GM19240 (cell line): ENCODE results near the gene MGAT3.

Source experiments
- DNase-seq: peaks from one replicate; pipeline ENCODE4 v3.0.0; 2011; ENCODE audit warnings: low spot score; ENCODE audit not compliant: insufficient read length

MGAT3 gene

DNA sequence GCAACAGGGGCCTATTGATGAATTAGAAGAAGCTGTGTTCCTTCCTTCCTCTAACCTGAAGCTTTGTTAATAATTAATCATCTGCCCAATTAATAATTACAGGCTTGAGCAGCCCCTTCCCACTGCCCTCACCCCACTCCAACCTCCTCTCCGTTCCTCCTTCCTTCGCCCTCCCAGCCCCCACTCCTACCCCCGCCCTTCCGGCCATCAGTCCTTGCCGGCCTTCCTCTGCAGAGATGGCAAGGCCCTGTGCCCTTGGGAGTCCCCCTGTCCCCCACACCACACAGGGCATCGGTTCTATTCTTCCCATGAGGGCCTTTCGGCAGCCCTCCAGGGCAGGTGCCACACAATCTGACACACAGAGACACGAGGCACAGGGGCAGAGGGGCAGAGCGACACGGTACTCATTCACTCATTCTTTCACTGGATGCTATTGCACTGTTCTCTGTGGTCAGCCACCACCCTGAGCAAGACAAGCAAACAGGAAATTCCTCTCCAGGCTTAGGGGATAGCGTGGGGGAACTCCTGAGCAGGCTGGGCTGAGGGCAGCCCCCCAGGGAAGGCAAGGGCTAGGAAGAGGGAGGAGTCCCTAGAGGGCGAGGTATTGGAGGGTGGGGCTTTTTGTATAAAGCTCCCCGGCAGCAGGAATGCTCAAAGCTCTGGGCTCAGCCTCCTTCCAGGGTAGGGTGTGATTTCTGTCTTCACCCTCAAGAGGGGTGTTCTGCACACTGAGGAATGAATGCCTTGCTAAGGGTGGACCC, 14.7 kb downstream of the MGAT3 start:
- peak; percentile 49 for DNase-seq

GRCh38 chr22:39472570-39473556, 16.1 kb downstream of the MGAT3 start:
- no peak for DNase-seq

DNA sequence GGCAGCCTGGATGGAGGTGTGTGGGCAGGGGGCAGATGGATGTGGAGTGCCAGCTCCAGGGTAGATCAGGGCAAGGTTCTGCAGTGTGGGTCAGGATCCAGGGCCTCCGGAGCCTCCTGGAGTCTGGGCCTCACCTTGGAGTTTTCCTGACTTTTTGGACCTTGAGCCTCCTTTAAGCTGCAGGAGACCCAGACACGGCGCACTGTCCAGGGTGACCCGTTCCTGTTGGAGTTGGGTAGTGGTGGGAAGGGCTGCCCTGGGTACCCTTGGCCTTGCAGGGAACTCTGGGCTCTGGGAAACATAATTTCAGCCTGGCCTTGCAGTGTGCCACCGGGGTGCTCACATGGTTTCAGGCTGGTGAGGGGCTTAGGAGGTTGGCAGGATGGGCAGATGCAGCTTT, 17.0 kb downstream of the MGAT3 start:
- no peak for DNase-seq

DNA sequence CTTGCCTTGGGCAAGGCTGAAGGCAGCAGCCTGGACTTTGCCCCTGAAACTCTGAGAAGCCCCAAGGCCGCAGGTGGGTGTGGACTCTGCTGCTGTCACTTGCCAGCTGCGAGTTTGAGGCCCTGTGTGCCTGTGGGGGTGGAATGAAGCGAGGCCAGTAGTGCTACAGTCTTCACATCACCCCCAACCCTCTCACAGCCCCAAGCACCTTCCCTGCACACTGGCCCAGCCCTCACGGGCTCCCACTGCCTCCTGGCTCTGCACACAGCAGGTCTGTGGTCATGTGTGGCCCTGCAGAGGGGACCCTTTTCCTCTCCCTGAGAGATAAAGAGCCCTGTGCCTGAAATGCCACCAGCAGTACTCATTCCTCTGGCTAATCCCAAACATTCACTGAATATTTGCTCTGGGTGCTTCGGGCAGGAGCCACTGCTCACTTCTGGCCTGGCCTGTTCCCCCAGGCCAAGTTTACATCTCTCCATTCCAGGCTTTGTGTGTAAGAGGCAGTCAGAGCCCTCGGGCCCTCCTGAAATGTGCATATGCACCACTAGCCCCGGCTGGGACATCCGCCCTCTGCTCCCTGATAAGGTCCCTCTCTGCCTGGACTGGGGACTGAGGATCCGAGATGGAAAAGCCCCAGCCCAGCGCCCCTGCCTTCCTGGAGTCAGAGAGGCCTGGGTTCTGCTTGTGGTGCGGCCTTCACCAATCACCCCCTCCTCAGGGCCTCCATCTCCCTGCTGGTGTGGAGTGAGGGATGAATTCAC, 17.7 kb downstream of the MGAT3 start:
- DNase-seq, result no peak

GRCh38 chr22:39475337-39475736, 18.5 kb downstream of the MGAT3 start:
- DNase-seq, result no peak

DNA sequence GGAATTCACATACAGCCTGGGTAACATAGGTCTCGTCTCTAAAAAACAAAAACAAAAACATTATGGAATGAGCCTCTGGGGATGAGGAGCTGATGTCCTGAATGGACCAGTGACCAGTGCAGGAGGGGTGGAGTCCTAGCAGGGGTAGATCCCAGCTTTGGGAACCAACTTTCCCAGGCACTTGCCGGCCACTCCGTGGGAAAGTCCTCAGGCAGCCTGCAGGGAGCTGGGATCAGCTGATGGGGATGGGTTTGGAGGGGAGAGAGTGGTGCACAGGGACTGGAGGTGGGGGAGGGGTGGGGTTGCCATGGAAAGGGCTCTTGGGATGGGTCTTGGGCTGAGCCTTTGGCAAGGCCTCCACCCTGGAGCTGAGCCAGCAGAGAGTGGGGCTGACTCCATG, 19.1 kb downstream of the MGAT3 start:
- no peak for DNase-seq

GRCh38 chr22:39476664-39477063, 19.9 kb downstream of the MGAT3 start:
- DNase-seq, result no peak

- DNase-seq, result no peak
Measured at GRCh38 chr22:39477542-39477941, 20.7 kb downstream of the MGAT3 start.

DNA sequence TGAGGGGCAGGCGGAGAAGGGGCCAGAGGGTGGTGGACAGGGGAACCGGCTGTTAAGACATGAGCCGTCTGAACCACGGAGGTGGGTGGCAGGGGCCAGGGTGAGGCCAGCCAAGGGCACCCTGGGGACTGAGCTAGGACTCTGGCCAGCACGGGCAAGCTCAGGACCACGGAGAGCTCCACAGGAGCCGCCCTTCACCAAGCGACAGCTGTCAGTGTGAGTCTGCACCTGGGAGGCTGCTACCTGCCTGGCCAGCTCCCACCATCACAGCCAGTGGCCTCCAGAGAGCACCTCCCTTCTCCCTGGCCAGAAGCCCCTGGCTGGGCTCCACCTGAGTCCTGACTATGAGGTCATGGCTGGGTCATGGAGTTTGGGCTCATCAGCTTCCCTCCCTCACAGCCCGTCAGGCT, 21.6 kb downstream of the MGAT3 start:
- DNase-seq, result no peak

DNA sequence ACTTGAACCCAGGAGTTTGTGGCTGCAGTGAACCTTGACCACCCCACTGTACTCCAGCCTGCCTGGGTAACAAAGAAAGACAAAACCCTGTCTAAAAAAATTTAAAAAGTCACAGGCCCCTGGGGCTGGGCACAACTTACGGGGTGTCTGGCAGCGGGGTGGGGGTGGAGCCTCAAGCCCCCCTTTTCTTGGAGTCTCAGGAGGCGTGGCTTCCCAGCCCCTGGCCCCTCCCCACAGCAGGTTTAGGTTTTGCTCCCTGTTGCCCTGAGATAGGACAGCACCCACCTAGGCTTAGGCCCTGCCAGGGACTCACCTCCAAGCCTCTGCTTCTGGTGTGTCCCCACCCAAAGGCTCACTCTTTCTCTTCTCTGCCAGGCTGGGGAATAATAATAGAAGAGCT, 22.4 kb downstream of the MGAT3 start:
- no peak for DNase-seq

DNA sequence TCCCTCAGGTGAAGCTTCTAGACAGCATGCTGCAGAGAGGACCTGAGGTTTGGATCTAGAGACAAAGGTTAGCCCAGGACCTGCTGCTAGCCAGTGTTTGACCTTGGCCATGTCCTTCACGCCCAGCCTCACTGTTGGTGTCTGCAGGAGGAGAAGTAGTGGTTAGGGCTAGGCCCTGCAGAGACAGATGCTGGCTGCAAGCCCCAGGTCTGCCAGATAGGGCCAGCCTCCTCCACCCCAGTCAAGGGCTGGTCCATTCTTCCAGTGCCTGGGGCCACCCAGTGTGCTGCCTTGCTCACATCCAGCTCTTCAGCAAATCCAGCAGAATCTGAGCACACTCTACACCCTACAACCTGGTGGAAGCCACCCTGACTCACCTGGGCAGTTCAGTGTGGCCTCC, 23.7 kb downstream of the MGAT3 start:
- DNase-seq, result no peak

DNA sequence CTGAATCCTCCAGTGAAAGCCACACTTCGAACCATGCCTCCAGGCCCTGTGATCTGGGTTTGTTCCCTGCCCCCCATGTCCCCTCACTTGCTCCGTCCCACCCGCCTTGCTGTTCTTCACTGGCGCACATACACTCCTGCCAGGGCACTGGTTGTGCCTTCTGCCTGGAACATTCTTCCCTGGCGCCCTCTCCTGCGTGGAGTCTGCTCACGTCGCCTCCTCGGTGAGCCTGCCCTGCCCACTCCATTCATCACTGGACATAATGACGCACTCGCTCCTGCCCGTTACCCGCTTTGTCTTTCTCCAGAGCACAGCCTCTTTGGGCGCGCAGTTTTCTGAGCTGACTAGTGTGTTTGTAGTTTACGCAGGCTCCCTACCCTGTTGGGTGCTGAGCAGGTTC, 24.2 kb downstream of the MGAT3 start:
- DNase-seq, result no peak

DNA sequence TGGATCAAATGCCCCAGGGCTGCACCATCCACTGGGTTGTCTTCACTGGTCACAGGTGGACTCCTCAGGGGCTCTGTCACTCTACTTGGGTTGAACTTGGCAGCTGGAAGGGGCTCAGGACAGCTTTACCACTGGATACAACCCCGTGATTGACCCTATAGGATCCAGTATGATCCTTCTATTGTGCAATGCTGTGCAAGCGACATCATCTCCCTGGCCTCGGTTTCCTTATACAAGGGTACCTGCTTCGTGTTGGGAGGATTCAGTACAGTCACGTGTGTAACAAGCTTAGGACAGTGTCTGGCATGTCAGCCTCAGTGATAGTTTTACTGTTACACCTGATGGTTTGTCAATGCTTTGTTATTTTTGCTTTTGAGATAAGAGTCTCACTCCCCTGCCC, 24.8 kb downstream of the MGAT3 start:
- no peak for DNase-seq

GRCh38 chr22:39482768-39483167, 26.0 kb downstream of the MGAT3 start:
- no peak for DNase-seq

DNA sequence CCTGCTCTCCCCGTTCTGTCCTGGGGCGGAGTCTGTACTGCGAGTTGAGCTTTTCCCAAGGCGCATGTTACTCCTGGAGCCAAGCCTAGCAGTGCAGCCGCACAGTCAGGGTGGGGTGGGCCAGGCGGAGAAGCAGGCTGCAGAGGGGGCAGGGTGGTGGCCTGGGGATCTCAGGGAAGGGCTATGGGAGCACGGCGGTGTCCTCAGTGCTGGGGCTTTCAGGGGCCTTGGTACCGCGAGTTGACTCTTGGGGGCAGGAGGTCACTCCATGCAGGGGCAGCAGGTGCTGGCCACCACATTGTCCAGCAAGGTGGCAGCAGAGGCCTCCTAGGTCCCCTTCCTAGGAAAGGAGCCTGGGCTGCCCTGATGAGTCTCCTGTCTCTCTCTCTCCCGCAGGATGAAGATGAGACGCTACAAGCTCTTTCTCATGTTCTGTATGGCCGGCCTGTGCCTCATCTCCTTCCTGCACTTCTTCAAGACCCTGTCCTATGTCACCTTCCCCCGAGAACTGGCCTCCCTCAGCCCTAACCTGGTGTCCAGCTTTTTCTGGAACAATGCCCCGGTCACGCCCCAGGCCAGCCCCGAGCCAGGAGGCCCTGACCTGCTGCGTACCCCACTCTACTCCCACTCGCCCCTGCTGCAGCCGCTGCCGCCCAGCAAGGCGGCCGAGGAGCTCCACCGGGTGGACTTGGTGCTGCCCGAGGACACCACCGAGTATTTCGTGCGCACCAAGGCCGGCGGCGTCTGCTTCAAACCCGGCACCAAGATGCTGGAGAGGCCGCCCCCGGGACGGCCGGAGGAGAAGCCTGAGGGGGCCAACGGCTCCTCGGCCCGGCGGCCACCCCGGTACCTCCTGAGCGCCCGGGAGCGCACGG, 30.4 kb downstream of the MGAT3 start:
- DNase-seq, result no peak

DNA sequence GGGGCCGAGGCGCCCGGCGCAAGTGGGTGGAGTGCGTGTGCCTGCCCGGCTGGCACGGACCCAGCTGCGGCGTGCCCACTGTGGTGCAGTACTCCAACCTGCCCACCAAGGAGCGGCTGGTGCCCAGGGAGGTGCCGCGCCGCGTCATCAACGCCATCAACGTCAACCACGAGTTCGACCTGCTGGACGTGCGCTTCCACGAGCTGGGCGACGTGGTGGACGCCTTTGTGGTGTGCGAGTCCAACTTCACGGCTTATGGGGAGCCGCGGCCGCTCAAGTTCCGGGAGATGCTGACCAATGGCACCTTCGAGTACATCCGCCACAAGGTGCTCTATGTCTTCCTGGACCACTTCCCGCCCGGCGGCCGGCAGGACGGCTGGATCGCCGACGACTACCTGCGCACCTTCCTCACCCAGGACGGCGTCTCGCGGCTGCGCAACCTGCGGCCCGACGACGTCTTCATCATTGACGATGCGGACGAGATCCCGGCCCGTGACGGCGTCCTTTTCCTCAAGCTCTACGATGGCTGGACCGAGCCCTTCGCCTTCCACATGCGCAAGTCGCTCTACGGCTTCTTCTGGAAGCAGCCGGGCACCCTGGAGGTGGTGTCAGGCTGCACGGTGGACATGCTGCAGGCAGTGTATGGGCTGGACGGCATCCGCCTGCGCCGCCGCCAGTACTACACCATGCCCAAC, 31.2 kb downstream of the MGAT3 start:
- DNase-seq, result no peak

DNA sequence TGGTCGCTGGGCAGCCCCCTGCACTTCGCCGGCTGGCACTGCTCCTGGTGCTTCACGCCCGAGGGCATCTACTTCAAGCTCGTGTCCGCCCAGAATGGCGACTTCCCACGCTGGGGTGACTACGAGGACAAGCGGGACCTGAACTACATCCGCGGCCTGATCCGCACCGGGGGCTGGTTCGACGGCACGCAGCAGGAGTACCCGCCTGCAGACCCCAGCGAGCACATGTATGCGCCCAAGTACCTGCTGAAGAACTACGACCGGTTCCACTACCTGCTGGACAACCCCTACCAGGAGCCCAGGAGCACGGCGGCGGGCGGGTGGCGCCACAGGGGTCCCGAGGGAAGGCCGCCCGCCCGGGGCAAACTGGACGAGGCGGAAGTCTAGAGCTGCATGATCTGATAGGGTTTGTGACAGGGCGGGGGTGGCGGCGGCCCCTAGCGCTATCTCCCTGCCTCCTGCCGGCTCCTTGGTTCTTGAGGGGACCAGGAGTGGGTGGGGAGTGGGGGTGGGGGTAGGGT, 31.8 kb downstream of the MGAT3 start:
- no peak for DNase-seq

DNA sequence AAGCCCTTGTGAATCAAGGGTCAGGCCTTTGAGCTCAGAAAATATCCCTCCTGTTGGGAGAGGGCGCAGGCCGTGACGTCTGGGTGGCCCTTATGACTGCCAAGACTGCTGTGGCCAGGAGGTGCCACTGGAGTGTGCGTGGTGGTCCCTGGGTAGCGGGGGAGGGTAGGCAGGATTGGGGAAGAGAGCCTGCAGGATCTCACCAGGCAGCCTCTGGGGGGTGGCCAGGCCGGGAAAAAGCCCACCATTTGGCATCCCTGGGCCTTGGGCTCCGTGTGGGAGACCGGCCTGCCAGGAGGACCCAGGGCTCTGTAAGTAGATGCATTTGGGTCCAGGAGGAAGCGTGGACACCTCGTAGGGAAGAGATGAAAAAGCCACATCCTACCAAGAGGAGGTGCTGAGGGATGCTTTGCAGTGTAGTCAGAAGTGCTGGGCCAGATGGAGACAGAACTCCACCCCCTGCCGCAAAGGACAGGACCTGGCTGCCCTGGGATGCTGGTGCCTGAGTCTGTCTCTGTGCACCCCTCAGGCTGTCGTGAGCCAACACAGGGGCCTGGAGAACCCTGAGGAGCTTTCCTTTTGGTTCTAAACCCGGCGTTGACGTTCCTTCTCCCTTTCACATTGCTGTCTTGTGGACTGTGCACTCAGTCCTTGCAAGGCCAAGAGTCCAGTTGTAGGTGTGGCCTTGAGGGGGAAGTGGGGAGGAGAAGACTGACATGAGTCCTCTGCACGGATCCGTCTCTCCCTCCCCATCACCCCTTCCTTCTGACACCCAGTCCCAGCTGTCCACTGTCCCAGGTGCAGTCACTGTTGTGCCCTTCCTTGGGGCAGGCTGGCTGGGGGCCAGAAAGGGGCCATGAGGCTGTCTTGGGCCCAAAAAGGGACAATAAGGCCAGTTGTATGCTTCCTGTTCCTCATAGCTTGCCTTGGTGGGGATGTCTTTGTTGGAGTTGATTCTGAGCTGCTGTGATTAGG, 32.6 kb downstream of the MGAT3 start:
- DNase-seq, result no peak
